Heart left ventricle (tissue), 13 donors: ENCODE data around the gene LAMA3.

Experiments
- POLR2A ChIP-seq, 2 donors: fragments of 450-650 bp; IDR thresholded peaks; one replicate each; pipeline ENCODE4 v1.6.1; 2017; ENCODE audit warnings: antibody characterized with exemption in 2 of 2, mild to moderate bottlenecking in 2 of 2, moderate library complexity in 2 of 2
- TF ChIP-seq, protein P1 (sequence below), 12 donors: fragments of 200-600 bp; sonication (generic) in 4 of 12; IDR thresholded peaks; one replicate each; pipeline versions ENCODE4 v1.5.0 to v1.8.0; 2018 to 2022; ENCODE audit warnings: antibody characterized with exemption in 12 of 12, mild to moderate bottlenecking in 5 of 12
- donor health status: ischemic (EF 13 %, LVEDD 7.1; RV severe dilation, severe dysfunction).
- donor health status: DM: no; HTN: yes; CAD: no.
- donor health status: DM: no; HTN: no; CAD: no.
- donor health status: ischemic (EF 25% LVEDD 6.9; RV normal size, moderate dysfunction).
- donor health status: ischemic (EF 25% LVEDD 5.7; RV mildly dilated, moderate dysfunction).
- donor health status: ischemic (EF 35%, LVEDD 5.7; RV mildly dilated, moderate dysfunction).
- donor health status: nonischemic (EF 11% LVEDD 7.7; RV severe dilation, severe dysfunction).
- donor health status: DM: yes; HTN: yes; CAD: no.
- donor health status: PGD.
- donor health status: ischemic (EF 29% LVEDD 5.4; RV normal size, mild dysfunction).
- donor health status: nonischemic (EF 23%, LVEDD 6.1; RV moderate dilation, normal function).

DNA sequence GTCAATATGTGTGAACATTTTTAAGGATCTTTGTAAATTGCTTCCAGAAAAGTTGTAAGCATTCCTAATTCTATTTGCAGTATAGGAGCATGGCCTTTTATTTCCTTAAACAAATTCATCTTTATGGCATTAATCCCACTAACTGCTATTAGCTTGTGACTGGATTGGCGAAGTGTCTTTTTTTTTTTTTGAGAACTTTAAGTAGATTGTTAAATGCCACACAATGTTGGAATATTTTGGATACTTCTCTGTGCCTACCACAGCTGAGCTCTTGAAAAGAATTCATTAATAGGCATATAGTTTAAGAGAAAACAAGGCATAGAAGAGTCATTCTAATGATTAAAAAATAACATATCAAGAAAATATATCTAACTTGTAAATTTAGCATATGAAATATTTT, 129.7 kb downstream of the LAMA3 start:
- TF ChIP-seq, protein P1, sequence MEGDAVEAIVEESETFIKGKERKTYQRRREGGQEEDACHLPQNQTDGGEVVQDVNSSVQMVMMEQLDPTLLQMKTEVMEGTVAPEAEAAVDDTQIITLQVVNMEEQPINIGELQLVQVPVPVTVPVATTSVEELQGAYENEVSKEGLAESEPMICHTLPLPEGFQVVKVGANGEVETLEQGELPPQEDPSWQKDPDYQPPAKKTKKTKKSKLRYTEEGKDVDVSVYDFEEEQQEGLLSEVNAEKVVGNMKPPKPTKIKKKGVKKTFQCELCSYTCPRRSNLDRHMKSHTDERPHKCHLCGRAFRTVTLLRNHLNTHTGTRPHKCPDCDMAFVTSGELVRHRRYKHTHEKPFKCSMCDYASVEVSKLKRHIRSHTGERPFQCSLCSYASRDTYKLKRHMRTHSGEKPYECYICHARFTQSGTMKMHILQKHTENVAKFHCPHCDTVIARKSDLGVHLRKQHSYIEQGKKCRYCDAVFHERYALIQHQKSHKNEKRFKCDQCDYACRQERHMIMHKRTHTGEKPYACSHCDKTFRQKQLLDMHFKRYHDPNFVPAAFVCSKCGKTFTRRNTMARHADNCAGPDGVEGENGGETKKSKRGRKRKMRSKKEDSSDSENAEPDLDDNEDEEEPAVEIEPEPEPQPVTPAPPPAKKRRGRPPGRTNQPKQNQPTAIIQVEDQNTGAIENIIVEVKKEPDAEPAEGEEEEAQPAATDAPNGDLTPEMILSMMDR (IDR thresholded peaks at IDR 0.05): no peak
- no peak for TF ChIP-seq POLR2A (IDR thresholded peaks at IDR 0.05)
